HCT116 (cell line): ENCODE results near the gene SNAPC2. TPM values are rescaled to one million over a fixed set of nuclear protein-coding genes. Genes with fewer than 3 reads are reported as not detected.

ENCODE experiments used
- ATAC-seq: fragments of 200-7000 bp; cut with Tn5 transposase; 2 replicates; pipeline ENCODE4 v1.9.1; 2020; ENCODE audit warnings: mild to moderate bottlenecking, moderate library complexity
- BruUV-seq: library from RNA; stranded (reverse); fragments of 400-500 nt; replicated peaks from 2 replicates; lab custom pipeline; 2021; lab: Mats Ljungman, UMichigan
- CTCF ChIA-PET: fragments of 300-600 bp; sonication (Branson Sonifier 250); formaldehyde crosslinking; loops from one replicate; lab custom pipeline; 2021; ENCODE audit warnings: antibody characterized with exemption; lab: Charles Lee
- POLR2A ChIA-PET: fragments of 300-600, 350-600 bp; sonication (Branson Sonifier 250); formaldehyde crosslinking; loops from one replicate; lab custom pipeline; 2021; ENCODE audit warnings: antibody characterized with exemption; lab: Charles Lee
- RAD21 ChIA-PET, 2 experiments: fragments of 300-600 bp; sonication (Branson Sonifier 250); formaldehyde crosslinking; loops; one replicate each; lab custom pipeline; 2023; ENCODE audit warnings: low total read pairs in 2 of 2; ENCODE audit not compliant: uncharacterized antibody in 2 of 2, unreplicated experiment in 2 of 2, low non-redundant PET in 1 of 2; lab: Charles Lee
- DNase-seq: peaks from one replicate; pipeline ENCODE4 v3.0.0-alpha.2; 2010; ENCODE audit warnings: low read depth, low spot score
- H2AFZ ChIP-seq: fragments of 200-600 bp; shearing (Covaris generic), sonication (generic); 2 replicates; pipeline ENCODE4 v1.6.1; 2017; ENCODE audit warnings: low read depth, mixed run types, mixed read lengths, antibody characterized with exemption, low read length; ENCODE audit not compliant: poor library complexity, severe bottlenecking
- H3K27ac ChIP-seq: 2 replicates; pipeline ENCODE4 v1.5.1; 2012; ENCODE audit warnings: low read depth, low read length
- H3K27me3 ChIP-seq: fragments of 200-600 bp; sonication (generic); 2 replicates; pipeline ENCODE4 v1.6.1; 2016; ENCODE audit warnings: mixed run types, low read length, mixed read lengths; ENCODE audit not compliant: insufficient read depth
- H3K36me3 ChIP-seq, 2 experiments: fragments of 200-500 bp in 1 of 2; fragments of 200-600 bp in 1 of 2; sonication (Bioruptor generic) in 1 of 2; sonication (generic) in 1 of 2; 2 replicates each; pipeline versions ENCODE4 v1.5.1 to v1.6.1; 2014 to 2016; ENCODE audit warnings: low read length in 2 of 2, inconsistent platforms in 1 of 2, mixed read lengths in 1 of 2, mixed run types in 1 of 2; ENCODE audit not compliant: insufficient read depth in 2 of 2, control insufficient read depth in 1 of 2
- H3K4me1 ChIP-seq, 2 experiments: fragments of 200-600 bp in 1 of 2; sonication (generic) in 1 of 2; 2 replicates each; pipeline versions ENCODE4 v1.5.1 to v1.6.1; 2012 to 2017; ENCODE audit warnings: low read length in 2 of 2, inconsistent platforms in 1 of 2, mild to moderate bottlenecking in 1 of 2, mixed read lengths in 1 of 2, mixed run types in 1 of 2, moderate library complexity in 1 of 2; ENCODE audit not compliant: insufficient read depth in 2 of 2, control insufficient read depth in 1 of 2
- H3K4me2 ChIP-seq: fragments of 200-600 bp; sonication (generic); 2 replicates; pipeline ENCODE4 v1.6.1; 2017; ENCODE audit warnings: mixed run types, low read length, mixed read lengths
- H3K4me3 ChIP-seq, 2 experiments: fragments of 200-600 bp in 1 of 2; sonication (generic) in 1 of 2; replicated peaks in 1 of 2; 2 replicates each; pipeline ENCODE4 v1.5.1; 2011 to 2016; ENCODE audit warnings: low read length in 2 of 2, control low read depth in 1 of 2, low read depth in 1 of 2, mild to moderate bottlenecking in 1 of 2, mixed read lengths in 1 of 2, mixed run types in 1 of 2
- H3K79me2 ChIP-seq: fragments of 200-600 bp; sonication (generic); 2 replicates; pipeline ENCODE4 v1.6.1; 2017; ENCODE audit warnings: mild to moderate bottlenecking, mixed run types, low read length, moderate library complexity, mixed read lengths; ENCODE audit not compliant: insufficient read depth
- H3K9ac ChIP-seq: fragments of 200-600 bp; sonication (generic); 2 replicates; pipeline ENCODE4 v1.6.1; 2016; ENCODE audit warnings: low read length, mixed read lengths
- H3K9me2 ChIP-seq: fragments of 200-600 bp; sonication (generic), shearing (Covaris generic); 2 replicates; pipeline ENCODE4 v1.6.1; 2017; ENCODE audit warnings: mixed run types, mild to moderate bottlenecking, moderate library complexity; ENCODE audit not compliant: insufficient read depth
- H3K9me3 ChIP-seq, 2 experiments: fragments of 200-500 bp in 1 of 2; fragments of 200-600 bp in 1 of 2; sonication (Bioruptor generic) in 1 of 2; sonication (generic) in 1 of 2; 2 replicates each; pipeline ENCODE4 v1.6.1; 2014 to 2017; ENCODE audit warnings: low read length in 2 of 2, mixed read lengths in 2 of 2, inconsistent platforms in 1 of 2, low read depth in 1 of 2, mild to moderate bottlenecking in 1 of 2, mixed run types in 1 of 2, moderate library complexity in 1 of 2; ENCODE audit not compliant: control insufficient read depth in 1 of 2, insufficient read depth in 1 of 2
- H4K20me1 ChIP-seq: fragments of 200-600 bp; sonication (generic), shearing (Covaris generic); 2 replicates; pipeline ENCODE4 v1.6.1; 2017; ENCODE audit warnings: mixed run types, mild to moderate bottlenecking, moderate library complexity; ENCODE audit not compliant: insufficient read depth
- CTCF ChIP-seq, 3 experiments: fragments of 200-600 bp in 1 of 3; sonication (generic) in 1 of 3; IDR thresholded peaks in 2 of 3; conservative IDR thresholded peaks in 1 of 3; 2 replicates each; pipeline ENCODE4 v1.5.1; 2012 to 2017; ENCODE audit warnings: low read depth in 2 of 3, low read length in 2 of 3, antibody characterized with exemption in 1 of 3, borderline replicate concordance in 1 of 3, control low read depth in 1 of 3, mild to moderate bottlenecking in 1 of 3, mixed read lengths in 1 of 3, mixed run types in 1 of 3, moderate library complexity in 1 of 3; ENCODE audit not compliant: insufficient read depth in 1 of 3
- EGR1 ChIP-seq: IDR thresholded peaks from 2 replicates; pipeline ENCODE4 v1.6.1; 2012; ENCODE audit warnings: low read depth
- ELF1 ChIP-seq: IDR thresholded peaks from 2 replicates; pipeline ENCODE4 v1.6.1; 2012; ENCODE audit warnings: low read depth, borderline replicate concordance
- EZH2 ChIP-seq: fragments of 200-600 bp; sonication (generic); IDR thresholded peaks from 2 replicates; pipeline ENCODE4 v1.6.1; 2017; ENCODE audit warnings: antibody characterized with exemption, mixed run types
- FOSL1 ChIP-seq: IDR thresholded peaks from 2 replicates; pipeline ENCODE4 v1.6.1; 2012; ENCODE audit warnings: low read depth
- JUND ChIP-seq: IDR thresholded peaks from 2 replicates; pipeline ENCODE4 v1.6.1; 2012
- MAX ChIP-seq: IDR thresholded peaks from 2 replicates; pipeline ENCODE4 v1.6.1; 2012
- POLR2A ChIP-seq: IDR thresholded peaks from 2 replicates; pipeline ENCODE4 v1.7.0; 2011; ENCODE audit warnings: borderline replicate concordance; ENCODE audit not compliant: insufficient read depth, insufficient read length; ENCODE audit errors: extremely low read depth
- RAD21 ChIP-seq: IDR thresholded peaks from 2 replicates; pipeline ENCODE4 v1.6.1; 2012; ENCODE audit warnings: low read depth, mild to moderate bottlenecking
- SP1 ChIP-seq: IDR thresholded peaks from 2 replicates; pipeline ENCODE4 v1.6.1; 2012; ENCODE audit warnings: low read depth
- SRF ChIP-seq: IDR thresholded peaks from 2 replicates; pipeline ENCODE4 v1.6.1; 2012; ENCODE audit warnings: low read depth
- ZFX ChIP-seq: fragments of 450-650 bp; IDR thresholded peaks from 2 replicates; pipeline ENCODE4 v1.6.1; 2017
- ZNF274 ChIP-seq: fragments of 200-500 bp; sonication (Bioruptor generic); IDR thresholded peaks from 2 replicates; pipeline ENCODE4 v1.6.1; 2014; ENCODE audit warnings: mild to moderate bottlenecking, low read depth, low read length, inconsistent platforms
- intact Hi-C: fragments of 100-400 bp; cut with micrococcal nuclease; formaldehyde crosslinking; loops from 2 replicates; pipeline ENCODE4 v1.10.0; 2022
- total RNA-seq: library from RNA; stranded (reverse); gene quantifications from one replicate; pipeline ENCODE4 v1.2.1, GENCODE V29; 2021; ENCODE audit not compliant: unreplicated experiment

Gene SNAPC2
- total RNA-seq, 1 experiment from 2014 or later: 42.9 TPM

GRCh38 chr19:7873304-7874075 lies 46.6 kb upstream of the SNAPC2 start (continued):
- TF ChIP-seq EZH2 (no peak), RAD21 (no peak), EGR1 (no peak), JUND (no peak), ZFX (no peak), MAX (no peak), CTCF (IDR thresholded peaks at IDR 0.05 in 2 of 3, conservative IDR thresholded peaks at IDR 0.05 in 1 of 3; ENCODE audit: borderline replicate concordance in 1 of 3, insufficient read depth in 1 of 3, low read depth in 2 of 3, low read length in 2 of 3) (no peak), ELF1 (no peak), FOSL1 (no peak)

GRCh38 chr19:7874076-7874896 lies 45.9 kb upstream of the SNAPC2 start, which contains the start of gene PRR36:
Gene PRR36 (minus strand): TSS chr19:7874390. CDS start chr19:7873689, 701 bp downstream.
- CTCF ChIA-PET: interaction anchor here (2.1 kb wide), 1 partner anchor 14 kb away, joined by 4 read pairs; the partner anchor contains the start of gene LRRC8E
- POLR2A ChIA-PET: no interaction called here
- H3K27ac ChIP-seq: peak within 1 kb of the TSS; percentile 61; the same call in 1 of the 2 replicates
- no TSS peak for BruUV-seq
- H3K4me2 ChIP-seq: peak within 1 kb of the TSS; percentile 79
- H3K9me2 ChIP-seq: no peaks in the 10 kb centered on the region
- no peaks in the 10 kb centered on the region for H3K9me3 ChIP-seq
- H3K9ac ChIP-seq: peak within 1 kb of the TSS; percentile 41; the same call in 1 of the 2 replicates
- peaks cover 20 to 55% of the 10 kb centered on the region in 2 experiments for H3K4me1 ChIP-seq
- DNase-seq (no peak), ATAC-seq (peak; percentile 38)
- H3K4me3 ChIP-seq: peak within 1 kb of the TSS; percentile 46 to 56
- no peak within 1 kb of the TSS for H2AFZ ChIP-seq
- TF ChIP-seq RAD21 (no peak), ZFX (0 out of 2 replicates have a peak, but pooled peaks have one; percentile 34), SP1 (peak; percentile 43; the same call in 1 of the 2 replicates), SRF (no peak), ELF1 (no peak), ZNF274 (no peak), POLR2A (peak; percentile 19)
- RAD21 ChIA-PET: interaction anchor here in 1 of 2 experiments (0.6 kb wide), 1 partner anchor 46 kb away, joined by 9 read pairs; the partner anchor contains the start of gene SNAPC2
- H4K20me1 ChIP-seq: no peaks in the 10 kb centered on the region
- no peaks in the 10 kb centered on the region for H3K27me3 ChIP-seq
- intact Hi-C loops: no loop called here
- no peaks in the 10 kb centered on the region for H3K79me2 ChIP-seq
- no peaks in the 10 kb centered on the region for H3K36me3 ChIP-seq
